IPS-11a (cell line): Measurements from ENCODE around the gene RAB27A.
"Not testable (repeated sequence)": the region's sequence is repeated elsewhere in the genome, so short reads cannot be mapped to it uniquely, and the experiment has no call there.

Experiments used
- H3K4me3 ChIP-seq: one replicate; pipeline ENCODE4 v1.5.1; 2013; ENCODE audit warnings: low read depth, low read length, control low read depth

Gene RAB27A

GRCh38 chr15:55282284-55282833 is 7.3 kb downstream of the RAB27A start:
- no peak overlapping the region for H3K4me3 ChIP-seq

GRCh38 chr15:55281517-55282228 is 7.9 kb downstream of the RAB27A start:
- H3K4me3 ChIP-seq = no peak overlapping the region

GRCh38 chr15:55280589-55280988 is 9.0 kb downstream of the RAB27A start:
- H3K4me3 ChIP-seq = not testable (repeated sequence)

GRCh38 chr15:55279746-55280351 is 9.8 kb downstream of the RAB27A start:
- no peak overlapping the region for H3K4me3 ChIP-seq

DNA sequence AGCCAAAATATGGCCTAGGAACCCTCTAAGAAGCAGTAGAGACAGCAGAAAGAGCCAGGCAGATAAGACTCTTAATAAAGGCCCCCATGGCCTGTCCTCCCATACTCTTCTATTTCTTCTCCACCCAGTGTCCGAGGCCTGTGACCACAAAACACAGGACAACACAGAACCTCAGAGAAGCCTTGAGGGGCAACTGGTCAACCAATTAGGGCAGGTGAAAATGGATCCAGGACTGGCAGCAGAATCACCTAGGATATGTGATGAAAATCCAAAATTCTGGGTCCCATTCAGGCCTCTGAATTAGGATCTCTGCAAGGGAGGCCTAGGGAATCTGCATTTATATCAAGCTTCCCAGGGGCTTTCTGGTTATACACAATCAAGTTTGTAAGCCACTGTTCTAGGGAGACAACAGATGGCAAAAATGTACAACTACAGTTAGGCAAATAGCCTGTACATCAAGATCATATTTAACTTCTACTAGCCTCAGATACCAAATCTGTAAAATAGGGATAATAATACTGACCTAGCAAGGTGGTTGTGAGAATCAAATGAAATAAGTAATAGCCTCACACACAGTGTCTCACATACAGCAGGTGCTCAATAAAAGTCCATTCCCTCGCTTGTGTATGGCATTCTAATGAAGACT is 10.4 kb downstream of the RAB27A start:
- H3K4me3 ChIP-seq = no peak overlapping the region

- H3K4me3 ChIP-seq = no peak overlapping the region
These were observed 11.9 kb downstream of the RAB27A start for GRCh38 chr15:55277715-55278114.

GRCh38 chr15:55277116-55277564 is 12.5 kb downstream of the RAB27A start:
- H3K4me3 ChIP-seq = no peak overlapping the region

DNA sequence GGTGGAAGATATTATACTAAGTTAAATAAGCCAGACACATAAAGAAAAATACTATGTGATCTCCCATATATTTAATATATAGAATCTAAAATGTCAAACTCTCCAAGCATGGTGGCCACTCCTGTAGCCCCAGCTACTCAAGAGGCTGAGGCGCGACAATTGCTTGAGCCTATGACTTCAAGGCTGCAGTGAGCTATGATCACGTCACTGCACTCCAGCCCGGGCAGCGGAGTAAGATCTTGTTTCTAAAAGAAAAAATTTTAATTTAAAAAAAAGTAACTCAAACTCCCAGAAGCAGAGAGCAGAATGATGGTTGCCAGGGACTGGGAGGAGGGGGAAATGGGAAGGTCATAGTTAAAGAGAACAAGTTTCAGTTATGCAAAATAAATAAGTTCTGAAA is 13.3 kb downstream of the RAB27A start:
- no peak overlapping the region for H3K4me3 ChIP-seq

DNA sequence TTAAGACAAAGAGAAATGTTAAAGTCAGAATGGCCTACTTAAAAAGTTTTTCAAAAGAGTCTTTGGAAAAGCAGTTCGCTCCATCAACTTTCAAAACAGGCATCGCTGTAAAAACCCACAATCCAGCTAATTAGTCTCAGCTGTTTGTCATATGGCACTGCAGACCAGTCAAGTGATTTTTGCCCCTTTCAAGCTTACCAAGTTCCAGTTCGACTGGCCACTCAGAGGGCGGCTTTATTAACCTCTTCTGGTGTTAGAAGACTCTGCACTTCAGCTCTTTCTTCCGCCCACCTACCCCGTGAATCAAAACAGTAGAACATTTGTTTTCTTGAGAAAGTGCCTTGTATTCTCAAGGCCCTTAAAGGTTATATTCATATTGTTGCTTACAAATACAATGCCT is 19.3 kb downstream of the RAB27A start:
- H3K4me3 ChIP-seq = no peak overlapping the region

- H3K4me3 ChIP-seq = no peak overlapping the region
These were observed 21.4 kb downstream of the RAB27A start for GRCh38 chr15:55268176-55268695.

DNA sequence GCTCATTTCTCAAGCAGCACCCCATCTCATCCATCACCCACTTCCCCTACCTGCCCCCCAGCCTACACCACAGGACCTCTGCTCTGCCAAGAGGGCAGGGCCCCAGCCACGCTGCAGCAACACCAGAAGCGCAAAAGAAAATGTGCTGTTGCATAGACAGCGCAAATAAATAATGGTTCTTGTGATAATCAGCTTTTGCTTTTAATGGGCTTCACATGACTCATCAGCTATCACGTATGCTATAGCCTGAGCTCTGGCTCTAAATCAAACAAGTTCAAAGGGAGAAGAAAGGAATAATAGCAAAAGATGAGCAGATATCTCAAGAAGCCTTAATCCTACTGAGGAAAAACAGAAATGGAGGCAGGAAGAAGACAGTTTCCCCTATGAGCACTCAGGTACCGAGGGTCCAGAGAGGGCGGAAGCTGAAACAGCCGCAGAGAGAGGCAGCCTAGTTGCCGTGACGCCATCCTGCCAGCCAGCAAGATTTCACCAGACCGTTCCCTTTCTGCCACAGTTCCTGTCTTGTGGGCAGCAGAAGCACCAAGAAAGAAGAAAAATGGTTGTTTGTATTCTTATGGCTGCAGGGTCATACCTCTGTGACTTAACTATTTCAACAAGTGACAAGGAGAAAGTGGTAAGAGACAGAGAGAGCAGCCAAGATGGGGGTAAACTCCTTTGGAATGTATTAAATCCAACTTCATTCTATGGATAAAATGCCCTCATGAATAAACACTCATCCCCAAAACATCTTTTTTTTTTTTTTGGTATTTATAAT is 22.0 kb downstream of the RAB27A start:
- no peak overlapping the region for H3K4me3 ChIP-seq

- no peak overlapping the region for H3K4me3 ChIP-seq
These were observed 23.1 kb downstream of the RAB27A start for GRCh38 chr15:55266547-55266946.

DNA sequence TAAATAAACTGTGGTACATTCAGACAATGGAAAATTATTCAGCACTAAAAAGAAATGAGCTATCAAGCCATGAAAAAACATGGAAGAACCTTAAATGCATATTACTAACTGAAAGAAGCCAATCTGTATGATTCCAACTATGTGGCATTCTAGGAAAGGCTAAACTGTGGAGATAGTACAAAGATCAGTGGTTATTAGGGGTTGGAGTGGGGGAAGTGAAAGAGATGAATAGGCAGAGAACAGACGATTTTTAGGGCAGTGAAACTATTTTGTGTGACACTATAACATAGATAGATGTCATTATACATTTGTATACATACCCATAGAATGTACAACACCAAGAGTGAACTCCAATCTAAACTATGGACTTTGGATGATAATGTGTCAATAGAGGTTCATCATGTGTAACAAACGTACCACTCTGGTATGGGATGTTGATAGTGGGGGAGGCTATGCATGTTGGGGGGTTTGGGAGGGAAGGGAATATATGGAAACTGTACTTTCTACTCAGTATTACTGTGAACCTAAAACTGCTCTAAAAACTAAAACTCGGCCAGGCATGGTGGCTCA is 29.0 kb downstream of the RAB27A start:
- H3K4me3 ChIP-seq = no peak overlapping the region

DNA sequence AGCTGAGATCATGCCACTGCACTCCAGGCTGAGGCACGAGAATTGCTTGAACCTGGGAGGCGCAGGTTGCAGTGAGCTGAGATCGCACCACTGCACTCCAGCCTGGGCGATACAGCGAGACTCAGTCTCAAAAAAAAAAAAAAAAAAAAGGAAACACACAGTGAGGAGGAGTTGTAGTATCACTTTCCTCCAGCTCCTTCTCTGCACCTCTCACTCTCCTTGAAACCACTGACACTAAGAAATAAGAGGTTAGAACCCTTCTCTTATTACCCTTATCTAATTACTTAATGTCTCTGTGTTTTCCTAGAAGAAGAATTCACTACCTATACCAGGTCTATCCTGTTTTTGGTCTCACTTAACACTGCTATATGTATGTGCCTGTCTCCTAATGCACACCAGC is 31.7 kb downstream of the RAB27A start:
- no peak overlapping the region for H3K4me3 ChIP-seq

DNA sequence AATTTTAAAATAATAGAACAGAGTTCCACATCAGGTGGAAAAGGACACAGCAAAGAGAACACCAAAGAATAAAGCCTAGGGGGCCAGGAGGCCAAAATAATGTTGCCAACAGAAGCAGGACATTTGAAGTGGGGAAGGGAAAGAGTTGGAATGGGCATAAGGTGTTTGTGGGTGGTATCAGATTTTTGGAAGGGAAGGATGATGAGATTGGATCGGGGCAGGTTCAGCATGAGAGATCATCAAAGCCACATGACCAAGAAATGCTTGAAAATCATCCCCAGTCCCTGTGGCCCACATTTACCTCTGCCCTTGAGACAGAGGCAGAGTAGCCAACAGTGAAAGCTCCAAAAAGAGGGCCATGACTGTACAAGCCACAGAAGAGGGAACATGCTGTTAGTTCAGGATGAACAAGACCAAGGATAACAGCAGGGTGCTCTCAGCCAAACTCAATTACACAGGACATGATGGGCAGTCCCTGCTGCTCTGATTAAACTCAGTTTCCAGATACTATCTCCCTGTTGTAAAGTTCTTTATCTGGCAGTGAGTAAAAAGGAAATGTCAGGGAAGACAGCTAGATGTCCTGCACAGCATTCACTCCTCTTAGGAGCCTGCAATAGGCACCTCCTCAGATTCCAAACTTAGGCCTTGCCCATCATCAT is 32.5 kb downstream of the RAB27A start:
- no peak overlapping the region for H3K4me3 ChIP-seq

DNA sequence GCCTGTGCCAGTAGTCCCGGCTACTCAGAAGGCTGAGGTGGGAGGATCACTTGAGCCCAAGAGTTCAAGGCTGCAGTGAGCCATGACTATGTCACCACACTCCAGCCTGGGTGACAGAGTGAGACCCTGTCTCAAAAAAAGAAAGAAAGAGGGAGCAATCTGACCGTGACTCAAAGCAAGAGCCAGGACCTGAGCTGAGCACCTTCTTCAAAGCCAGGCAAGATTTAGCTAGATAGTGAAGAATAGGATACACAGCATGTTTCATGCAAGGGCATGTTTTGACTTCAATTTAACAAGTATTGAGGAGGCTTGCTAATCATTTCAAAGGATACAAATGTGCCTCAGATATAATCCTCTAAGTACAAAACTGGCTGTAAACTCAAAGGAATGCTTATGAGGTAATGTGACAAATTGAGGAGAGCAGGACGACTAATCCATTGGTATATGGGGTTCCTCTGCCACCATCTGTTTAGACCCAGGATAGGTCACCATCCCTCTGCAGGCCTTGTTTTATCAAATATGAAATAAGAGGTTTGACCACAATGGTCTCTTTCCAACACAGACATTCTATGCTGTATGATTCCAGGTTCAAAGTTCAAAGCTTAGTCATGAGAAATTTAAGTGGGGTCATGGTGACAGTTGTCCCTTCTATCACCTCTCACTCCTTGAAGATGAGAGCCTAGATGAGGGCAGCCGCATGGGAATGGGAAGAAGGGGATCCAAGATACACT is 33.2 kb downstream of the RAB27A start:
- H3K4me3 ChIP-seq = no peak overlapping the region

- H3K4me3 ChIP-seq = no peak overlapping the region
These were observed 33.9 kb downstream of the RAB27A start for GRCh38 chr15:55255714-55256113.

DNA sequence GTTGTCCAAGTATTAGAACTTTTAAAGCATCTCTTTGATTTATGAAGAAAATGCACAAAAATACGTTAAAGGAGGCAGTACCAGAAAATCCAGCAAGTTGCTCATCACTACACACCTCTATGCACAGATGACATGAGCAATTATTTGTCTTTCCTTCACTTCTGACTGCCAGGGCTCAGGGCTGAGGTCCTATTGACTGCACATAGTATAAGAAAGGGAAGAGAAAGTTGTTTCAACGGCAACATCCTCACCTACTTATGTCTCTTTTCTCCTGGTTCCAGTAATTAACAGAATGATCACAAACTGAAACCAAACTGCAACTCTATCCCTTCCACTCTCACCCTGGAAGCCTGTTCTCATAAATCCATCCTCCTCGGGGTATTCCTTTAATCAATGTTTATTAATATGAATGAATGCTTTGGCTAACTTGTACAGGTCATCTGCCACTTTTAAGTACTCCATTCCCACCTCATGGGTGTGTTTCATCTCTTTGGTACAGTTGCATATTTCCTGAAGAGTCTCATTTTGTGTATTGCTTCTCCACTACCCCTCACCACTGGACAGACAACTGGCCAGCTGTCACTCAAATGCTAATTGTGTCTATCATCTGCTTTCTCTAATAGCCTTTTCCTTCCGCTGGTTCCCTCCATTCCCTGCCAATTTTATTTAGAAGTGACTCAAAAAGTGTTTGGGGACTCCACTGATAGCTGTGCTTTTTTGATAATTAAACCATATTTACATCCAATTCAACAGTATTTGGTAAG is 34.5 kb downstream of the RAB27A start:
- no peak overlapping the region for H3K4me3 ChIP-seq

DNA sequence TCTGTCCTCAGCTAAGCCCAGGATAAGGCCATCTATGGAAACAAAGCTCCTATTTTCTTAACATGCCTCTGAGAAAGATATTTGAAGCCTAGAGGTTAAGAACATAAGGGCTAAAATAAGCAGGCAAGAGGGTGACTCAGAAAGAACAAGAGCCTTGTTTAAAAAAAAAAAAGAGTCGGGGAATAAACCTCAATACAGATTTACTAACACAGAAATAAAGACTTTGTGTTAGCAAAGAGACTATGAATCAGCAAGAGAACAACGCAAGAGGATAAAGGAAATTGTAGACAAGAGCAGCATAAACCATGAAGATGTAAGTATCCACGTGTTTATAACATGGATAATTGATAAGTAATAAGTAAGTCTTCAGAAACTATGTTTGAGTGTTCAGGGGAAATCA is 36.0 kb downstream of the RAB27A start:
- no peak overlapping the region for H3K4me3 ChIP-seq
